Small intestine (tissue), 7 donors: ENCODE data around the gene WDR7. TPM values are rescaled to one million over a fixed set of nuclear protein-coding genes. Genes with fewer than 3 reads are reported as not detected.

Source experiments
- DNase-seq, 2 donors: peaks; one replicate each; pipeline versions ENCODE4 v3.0.0 to v3.0.0-alpha.2; 2013
- FAIRE-seq: peaks from 2 replicates; lab custom pipeline; 2012; peaks lifted over from hg19 to GRCh38; lab: Jason Lieb, UNC
- H3K27ac ChIP-seq, 3 donors: one replicate each; pipeline ENCODE4 v1.5.1; 2013; ENCODE audit warnings: low read length in 2 of 3, mild to moderate bottlenecking in 2 of 3, control low read depth in 1 of 3, inconsistent platforms in 1 of 3, low read depth in 1 of 3, moderate library complexity in 1 of 3
- H3K27me3 ChIP-seq, 3 donors: one replicate each; pipeline ENCODE4 v1.6.1; 2013; ENCODE audit warnings: low read length in 3 of 3, inconsistent platforms in 1 of 3; ENCODE audit not compliant: control insufficient read depth in 3 of 3, insufficient read depth in 3 of 3
- H3K36me3 ChIP-seq, 3 donors: one replicate each; pipeline ENCODE4 v1.6.1; 2013; ENCODE audit warnings: low read length in 3 of 3, inconsistent platforms in 1 of 3, low read depth in 1 of 3, mild to moderate bottlenecking in 1 of 3, moderate library complexity in 1 of 3; ENCODE audit not compliant: control insufficient read depth in 3 of 3, insufficient read depth in 2 of 3
- H3K4me1 ChIP-seq, 3 donors: one replicate each; pipeline ENCODE4 v1.6.1; 2013; ENCODE audit warnings: low read length in 2 of 3, inconsistent platforms in 1 of 3, low read depth in 1 of 3, mild to moderate bottlenecking in 1 of 3, moderate library complexity in 1 of 3; ENCODE audit not compliant: control insufficient read depth in 3 of 3, insufficient read depth in 2 of 3
- H3K4me3 ChIP-seq, 3 donors: one replicate each; pipeline ENCODE4 v1.5.1; 2013; ENCODE audit warnings: low read length in 3 of 3, control low read depth in 1 of 3, inconsistent platforms in 1 of 3, low read depth in 1 of 3, mild to moderate bottlenecking in 1 of 3, moderate library complexity in 1 of 3
- H3K9me3 ChIP-seq, 2 donors: one replicate each; pipeline ENCODE4 v1.6.1; 2013; ENCODE audit warnings: low read depth in 1 of 2, low read length in 1 of 2; ENCODE audit not compliant: control insufficient read depth in 2 of 2, insufficient read depth in 1 of 2
- WGBS, 3 donors: extraction: QIAGEN DNeasy Blood & Tissue Kit; methylation state at CpG; one replicate each; pipeline ENCODE4 v1.1.7; 2013; 5-methylcytosine and 5-hydroxymethylcytosine counted together
- polyA plus RNA-seq, 4 donors: library from polyadenylated mRNA; stranded (reverse) in 3 of 4; unstranded in 1 of 4; fragments of 200-250 nt in 3 of 4; fragments of 120-200 nt in 1 of 4; gene quantifications; one replicate each; pipeline versions ENCODE4 v1.2.1 to v1.2.3, GENCODE V29; 2013
- donor health status: healthy with polysubstance abuse.
- donor health status: control.
- donor health status: control.
- donor health status: Bipolar disorder and iron deficiency.
- donor health status: healthy.

The WDR7 gene
- polyA plus RNA-seq, 4 donors: 3.1 to 7.8 (median 4.9) TPM

DNA sequence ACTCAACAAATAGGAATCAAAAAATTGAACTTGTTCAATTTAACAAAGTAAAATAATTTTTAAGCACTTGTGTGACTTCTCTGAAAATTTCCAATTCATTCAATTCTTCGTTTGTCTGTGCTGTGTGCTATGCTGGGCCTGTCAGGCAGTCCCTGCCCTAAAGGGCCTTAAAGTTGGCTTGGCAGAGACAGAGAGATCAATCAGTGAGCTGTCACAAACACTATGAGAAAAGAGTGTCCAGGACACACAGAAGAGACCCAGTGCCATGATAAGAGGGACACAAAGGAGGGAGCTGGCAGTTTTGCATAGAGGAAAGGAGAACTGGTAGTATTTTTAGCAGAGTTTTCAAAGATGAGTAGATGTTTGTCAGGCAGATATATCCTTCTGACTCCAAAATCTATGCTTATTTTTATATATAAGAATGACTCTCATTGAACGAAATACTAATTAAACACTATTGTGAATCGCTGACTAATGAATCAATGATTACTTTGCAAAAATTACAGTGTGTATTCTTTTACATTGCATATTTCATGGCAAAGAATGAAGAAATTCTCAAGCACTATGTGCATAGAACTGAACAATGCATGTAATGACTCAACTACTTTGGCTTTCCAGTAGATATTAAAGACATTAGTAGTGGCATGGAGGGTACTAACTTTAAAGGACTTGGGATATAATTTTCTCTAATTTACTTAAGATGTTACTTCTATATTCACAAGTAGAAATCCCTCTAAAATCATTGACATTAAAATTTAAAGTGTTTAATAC lies 302.5 kb downstream of the WDR7 start:
- no peak overlapping the region for H3K27ac ChIP-seq
- H3K9me3 ChIP-seq: no peaks in the 10 kb centered on the region
- no peak for DNase-seq
- no peaks in the 10 kb centered on the region for H3K27me3 ChIP-seq
- no peaks in the 10 kb centered on the region for H3K4me1 ChIP-seq
- FAIRE-seq: peak; percentile 5
- H3K36me3 ChIP-seq: peaks cover 0 to 3% (median 0%) of the 10 kb centered on the region in 3 donors
- WGBS, 3 donors: 94 to 99% (median 95%) methylated on average over 3 of the region's 3 CpGs
- H3K4me3 ChIP-seq: no peak overlapping the region

DNA sequence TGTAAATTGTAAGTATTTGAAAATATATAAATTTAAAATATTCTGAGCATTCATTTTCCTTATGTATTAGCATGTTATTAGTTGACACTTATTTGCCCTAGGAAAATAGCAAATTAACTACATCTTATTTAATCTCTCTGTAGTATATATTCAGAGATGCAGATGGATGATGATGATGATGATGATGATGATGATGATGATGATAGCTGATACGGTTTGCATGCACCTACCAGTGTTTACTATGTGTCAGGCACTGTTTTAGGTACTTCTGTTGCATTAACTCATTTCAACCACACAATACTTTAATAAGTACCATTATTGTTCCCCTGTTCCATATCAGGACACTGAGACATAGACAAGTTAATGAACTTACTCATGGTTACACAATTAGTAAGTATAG lies 304.3 kb downstream of the WDR7 start:
- peaks cover 0 to 3% (median 0%) of the 10 kb centered on the region in 3 donors for H3K36me3 ChIP-seq
- H3K4me1 ChIP-seq: no peaks in the 10 kb centered on the region
- H3K4me3 ChIP-seq: no peak overlapping the region
- no peaks in the 10 kb centered on the region for H3K9me3 ChIP-seq
- DNase-seq (no peak), FAIRE-seq (no peak)
- WGBS, 3 donors: 79 to 92% (median 84%) methylated on average over 1 of the region's 1 CpG
- no peaks in the 10 kb centered on the region for H3K27me3 ChIP-seq
- H3K27ac ChIP-seq: no peak overlapping the region

DNA sequence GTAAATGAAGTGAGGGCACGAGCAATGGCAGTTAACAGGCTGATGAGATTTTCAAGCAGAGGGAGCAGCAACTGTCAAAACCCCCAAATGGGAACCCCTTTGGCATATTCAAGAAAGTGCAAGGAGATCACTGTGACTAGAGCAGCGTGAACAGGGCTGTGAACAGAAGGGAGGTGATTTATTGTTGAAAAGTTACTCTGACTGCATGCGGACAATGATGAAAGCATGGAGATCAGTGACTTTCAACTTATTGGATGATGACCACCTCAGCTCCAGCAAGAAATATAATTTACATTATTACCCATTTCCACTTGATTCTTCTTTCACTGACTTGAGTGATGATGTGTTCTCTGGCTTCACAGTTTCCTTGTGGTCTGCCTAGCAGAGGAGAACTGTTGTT lies 308.0 kb downstream of the WDR7 start:
- FAIRE-seq (no peak), DNase-seq (no peak)
- Histone ChIP-seq H3K36me3 (peaks cover 0 to 3% (median 0%) of the 10 kb centered on the region in 3 donors), H3K4me1 (no peaks in the 10 kb centered on the region), H3K9me3 (no peaks in the 10 kb centered on the region), H3K4me3 (no peak overlapping the region), H3K27me3 (no peaks in the 10 kb centered on the region), H3K27ac (no peak overlapping the region)
- 94 to 98% (median 94%) methylated on average over 3 of the region's 3 CpGs for WGBS, 3 donors

DNA sequence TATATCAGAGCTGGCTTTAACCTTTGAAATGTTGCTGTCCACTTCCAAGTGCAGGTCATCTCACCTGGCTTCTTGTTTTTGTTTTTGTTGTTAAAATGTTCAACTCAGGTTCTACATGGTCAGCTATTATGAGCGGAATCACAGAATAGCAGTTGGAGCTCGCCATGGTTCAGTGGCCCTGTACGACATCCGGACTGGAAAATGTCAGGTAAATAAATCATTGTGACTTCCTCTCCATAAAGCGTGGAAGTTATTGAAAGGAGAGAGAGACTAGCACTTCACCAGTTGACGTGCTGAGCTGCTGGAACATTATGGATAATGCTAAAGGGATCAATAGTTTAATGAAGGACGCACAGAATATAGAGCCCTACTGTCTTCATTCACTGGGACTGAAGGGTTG lies 311.2 kb downstream of the WDR7 start:
- Histone ChIP-seq H3K27ac (no peak overlapping the region), H3K27me3 (no peaks in the 10 kb centered on the region), H3K4me3 (no peak overlapping the region), H3K9me3 (no peaks in the 10 kb centered on the region), H3K4me1 (peaks cover 0 to 3% (median 0%) of the 10 kb centered on the region in 3 donors), H3K36me3 (peaks cover 0 to 3% (median 0%) of the 10 kb centered on the region in 3 donors)
- FAIRE-seq: no peak
- no peak for DNase-seq
- 85 to 96% (median 92%) methylated on average over 7 of the region's 7 CpGs for WGBS, 3 donors

DNA sequence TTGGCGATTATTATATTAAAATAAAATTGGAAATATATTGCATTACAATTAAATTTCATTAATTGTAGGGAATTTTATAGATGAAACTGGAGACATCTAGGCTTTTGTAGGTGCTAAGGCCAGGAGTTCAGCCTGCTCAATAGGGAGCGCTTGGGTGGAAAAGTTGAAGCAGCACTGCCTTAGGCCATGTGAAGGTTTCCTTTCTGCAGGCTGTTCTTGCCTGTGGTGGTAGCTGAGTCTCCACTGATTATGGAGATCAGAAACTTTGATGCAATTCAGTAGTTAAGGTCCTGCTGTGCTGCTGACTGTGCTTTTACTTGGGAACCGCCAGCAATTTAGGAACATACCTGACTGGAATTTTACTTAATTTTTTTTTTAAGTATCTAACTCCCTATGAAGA lies 315.9 kb downstream of the WDR7 start:
- no peak for DNase-seq
- WGBS, 3 donors: 96 to 99% (median 98%) methylated on average over 3 of the region's 3 CpGs
- H3K27me3 ChIP-seq: no peaks in the 10 kb centered on the region

DNA sequence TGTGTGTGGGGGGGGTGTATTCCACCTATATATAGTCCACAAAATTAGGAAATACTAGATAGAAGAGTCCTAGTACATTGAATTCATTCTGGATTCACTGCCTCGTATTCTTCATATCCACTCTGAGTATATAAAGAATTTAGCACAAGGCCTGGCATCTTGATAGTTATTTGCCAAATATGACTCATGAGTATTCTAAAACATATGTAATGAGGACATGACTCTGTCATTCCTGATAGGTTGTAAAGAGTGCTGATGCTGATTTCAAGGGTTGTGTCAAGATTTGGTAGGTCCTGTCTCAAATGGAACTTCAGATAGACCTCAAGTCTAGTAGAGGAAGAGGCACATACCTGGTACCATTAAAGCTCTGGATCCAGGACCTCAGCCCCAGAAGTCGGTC lies 322.3 kb downstream of the WDR7 start:
- no peak for FAIRE-seq

More for the DNA sequence above, 315.9 kb downstream of the WDR7 start:
- Histone ChIP-seq H3K9me3 (no peaks in the 10 kb centered on the region), H3K4me3 (no peak overlapping the region), H3K27ac (no peak overlapping the region), H3K36me3 (peaks cover 0 to 3% (median 0%) of the 10 kb centered on the region in 3 donors), H3K4me1 (peaks cover 0 to 3% (median 0%) of the 10 kb centered on the region in 3 donors)
- FAIRE-seq: no peak

DNA sequence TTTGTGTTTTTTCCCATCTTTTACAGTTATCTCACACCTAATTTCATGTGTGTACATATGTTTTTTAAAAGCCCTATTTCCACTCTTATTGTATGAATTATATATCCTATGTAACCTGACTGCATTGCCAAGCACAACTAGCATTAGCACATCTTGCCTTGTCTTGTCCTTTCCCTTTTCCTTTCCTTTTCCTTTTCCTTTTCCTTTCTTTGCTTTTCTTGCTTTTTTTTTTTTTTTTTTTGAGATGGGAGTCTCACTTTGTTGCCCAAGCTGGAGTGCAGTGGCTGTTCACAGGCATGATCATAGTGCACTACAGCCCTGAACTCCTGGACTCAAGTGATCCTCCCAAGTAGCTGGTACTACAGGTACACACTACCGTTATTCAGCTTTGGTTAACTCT lies 323.0 kb downstream of the WDR7 start:
- DNase-seq: no peak
- Histone ChIP-seq H3K4me1 (no peaks in the 10 kb centered on the region), H3K27ac (no peak overlapping the region), H3K4me3 (peak overlapping the region in 1 of 3 donors; percentile 8), H3K36me3 (no peaks in the 10 kb centered on the region), H3K9me3 (no peaks in the 10 kb centered on the region), H3K27me3 (no peaks in the 10 kb centered on the region)
- 25 to 74% (median 48%) methylated on average over 1 of the region's 1 CpG for WGBS, 3 donors
- FAIRE-seq: no peak

More for the DNA sequence above, 322.3 kb downstream of the WDR7 start:
- 97 to 99% (median 99%) methylated on average over 2 of the region's 2 CpGs for WGBS, 3 donors
- H3K27me3 ChIP-seq: no peaks in the 10 kb centered on the region
- H3K4me1 ChIP-seq: no peaks in the 10 kb centered on the region
- H3K9me3 ChIP-seq: no peaks in the 10 kb centered on the region
- no peak for DNase-seq
- no peaks in the 10 kb centered on the region for H3K36me3 ChIP-seq
- no peak overlapping the region for H3K4me3 ChIP-seq
- no peak overlapping the region for H3K27ac ChIP-seq

DNA sequence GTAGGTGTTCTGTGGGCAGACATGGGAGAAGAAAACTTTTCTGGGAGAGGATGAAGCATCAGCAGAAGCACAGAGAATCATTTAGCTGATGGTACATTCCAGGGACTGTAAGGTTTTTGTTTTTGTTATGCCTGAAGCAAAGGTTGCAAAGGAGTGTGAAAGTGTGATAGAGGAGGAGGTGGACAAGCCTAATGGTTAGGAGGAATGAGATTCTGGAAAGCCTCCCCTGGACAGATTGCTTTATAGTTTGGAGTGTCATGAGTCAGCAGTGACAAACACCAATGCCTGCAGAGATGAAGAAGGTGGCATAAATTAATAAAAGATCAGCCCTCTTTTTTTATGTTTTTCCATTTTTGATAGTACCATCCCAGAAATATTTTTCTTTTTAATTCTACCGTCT lies 324.1 kb downstream of the WDR7 start:
- Histone ChIP-seq H3K27ac (no peak overlapping the region), H3K4me1 (no peaks in the 10 kb centered on the region), H3K4me3 (no peak overlapping the region), H3K36me3 (no peaks in the 10 kb centered on the region), H3K9me3 (no peaks in the 10 kb centered on the region), H3K27me3 (no peaks in the 10 kb centered on the region)
- DNase-seq (no peak), FAIRE-seq (no peak)
- 89 to 97% (median 96%) methylated on average over 1 of the region's 1 CpG for WGBS, 3 donors
